Duodenal mucosa (tissue), 2 donors: ENCODE data around the gene CAMKMT.

ENCODE experiments used
- H3K27ac ChIP-seq: one replicate; pipeline ENCODE4 v1.7.0; 2013; ENCODE audit warnings: low read depth, low read length
- H3K27me3 ChIP-seq, 2 donors: one replicate each; pipeline ENCODE4 v1.7.0; 2013; ENCODE audit warnings: low read length in 2 of 2, control low read depth in 1 of 2; ENCODE audit not compliant: insufficient read depth in 2 of 2, control insufficient read depth in 1 of 2
- H3K36me3 ChIP-seq, 2 donors: one replicate each; pipeline ENCODE4 v1.7.0; 2013; ENCODE audit warnings: low read length in 2 of 2, control low read depth in 1 of 2; ENCODE audit not compliant: insufficient read depth in 2 of 2, control insufficient read depth in 1 of 2
- H3K4me1 ChIP-seq, 2 donors: one replicate each; pipeline ENCODE4 v1.7.0; 2013; ENCODE audit warnings: low read length in 2 of 2, control low read depth in 1 of 2; ENCODE audit not compliant: insufficient read depth in 2 of 2, control insufficient read depth in 1 of 2
- H3K4me3 ChIP-seq, 2 donors: one replicate each; pipeline ENCODE4 v1.7.0; 2013; ENCODE audit warnings: low read length in 2 of 2, low read depth in 1 of 2
- H3K9ac ChIP-seq, 2 donors: one replicate each; pipeline ENCODE4 v1.7.0; 2013; ENCODE audit warnings: low read length in 2 of 2, low read depth in 1 of 2
- H3K9me3 ChIP-seq, 2 donors: one replicate each; pipeline ENCODE4 v1.7.0; 2013; ENCODE audit warnings: low read length in 2 of 2, control low read depth in 1 of 2; ENCODE audit not compliant: control insufficient read depth in 1 of 2

CAMKMT gene

GRCh38 chr2:44433895-44434294 lies 72.1 kb downstream of the CAMKMT start:
- no peaks in the 10 kb centered on the region for H3K27me3 ChIP-seq
- no peak overlapping the region for H3K9ac ChIP-seq
- H3K4me3 ChIP-seq, result no peak overlapping the region

GRCh38 chr2:44441200-44441599 lies 79.5 kb downstream of the CAMKMT start:
- Histone ChIP-seq H3K4me1 (no peaks in the 10 kb centered on the region), H3K9me3 (no peaks in the 10 kb centered on the region), H3K27ac (no peak overlapping the region), H3K36me3 (peaks cover 0 to 8% of the 10 kb centered on the region in 2 donors), H3K9ac (no peak overlapping the region), H3K27me3 (no peaks in the 10 kb centered on the region), H3K4me3 (no peak overlapping the region)

More at GRCh38 chr2:44433895-44434294, 72.1 kb downstream of the CAMKMT start:
- Histone ChIP-seq H3K36me3 (no peaks in the 10 kb centered on the region), H3K4me1 (no peaks in the 10 kb centered on the region), H3K27ac (no peak overlapping the region), H3K9me3 (no peaks in the 10 kb centered on the region)

- Histone ChIP-seq H3K9me3 (no peaks in the 10 kb centered on the region), H3K27ac (no peak overlapping the region), H3K36me3 (peaks cover 0 to 8% of the 10 kb centered on the region in 2 donors), H3K4me3 (no peak overlapping the region), H3K27me3 (no peaks in the 10 kb centered on the region), H3K4me1 (no peaks in the 10 kb centered on the region), H3K9ac (no peak overlapping the region)
Measured at GRCh38 chr2:44442019-44442418, 80.3 kb downstream of the CAMKMT start.

GRCh38 chr2:44443517-44443916 lies 81.8 kb downstream of the CAMKMT start:
- Histone ChIP-seq H3K4me3 (no peak overlapping the region), H3K4me1 (no peaks in the 10 kb centered on the region), H3K27me3 (no peaks in the 10 kb centered on the region), H3K36me3 (peaks cover 0 to 8% of the 10 kb centered on the region in 2 donors), H3K27ac (no peak overlapping the region), H3K9me3 (no peaks in the 10 kb centered on the region), H3K9ac (no peak overlapping the region)

- Histone ChIP-seq H3K27ac (no peak overlapping the region), H3K4me1 (no peaks in the 10 kb centered on the region), H3K9ac (no peak overlapping the region), H3K9me3 (no peaks in the 10 kb centered on the region), H3K27me3 (no peaks in the 10 kb centered on the region), H3K4me3 (no peak overlapping the region), H3K36me3 (peaks cover 0 to 8% of the 10 kb centered on the region in 2 donors)
Measured at GRCh38 chr2:44444881-44445280, 83.1 kb downstream of the CAMKMT start.

GRCh38 chr2:44448860-44449527 lies 87.2 kb downstream of the CAMKMT start:
- Histone ChIP-seq H3K36me3 (peaks cover 0 to 5% of the 10 kb centered on the region in 2 donors), H3K4me1 (peaks cover 0 to 6% of the 10 kb centered on the region in 2 donors), H3K27me3 (no peaks in the 10 kb centered on the region), H3K27ac (no peak overlapping the region), H3K4me3 (no peak overlapping the region), H3K9ac (no peak overlapping the region), H3K9me3 (no peaks in the 10 kb centered on the region)

GRCh38 chr2:44450082-44450481 lies 88.3 kb downstream of the CAMKMT start:
- Histone ChIP-seq H3K9me3 (no peaks in the 10 kb centered on the region), H3K36me3 (no peaks in the 10 kb centered on the region), H3K27ac (no peak overlapping the region), H3K27me3 (no peaks in the 10 kb centered on the region), H3K9ac (no peak overlapping the region), H3K4me1 (peaks cover 0 to 6% of the 10 kb centered on the region in 2 donors), H3K4me3 (no peak overlapping the region)

GRCh38 chr2:44450806-44451205 lies 89.1 kb downstream of the CAMKMT start:
- Histone ChIP-seq H3K9ac (no peak overlapping the region), H3K36me3 (no peaks in the 10 kb centered on the region), H3K27me3 (no peaks in the 10 kb centered on the region), H3K27ac (no peak overlapping the region), H3K9me3 (no peaks in the 10 kb centered on the region), H3K4me1 (peaks cover 0 to 6% of the 10 kb centered on the region in 2 donors), H3K4me3 (no peak overlapping the region)

GRCh38 chr2:44452069-44452583 lies 90.4 kb downstream of the CAMKMT start:
- Histone ChIP-seq H3K9ac (no peak overlapping the region), H3K9me3 (no peaks in the 10 kb centered on the region), H3K27me3 (no peaks in the 10 kb centered on the region)

GRCh38 chr2:44453259-44453658 lies 91.5 kb downstream of the CAMKMT start:
- H3K9ac ChIP-seq, result no peak overlapping the region
- no peaks in the 10 kb centered on the region for H3K36me3 ChIP-seq
- H3K27me3 ChIP-seq, result no peaks in the 10 kb centered on the region
- H3K4me3 ChIP-seq, result no peak overlapping the region
- no peaks in the 10 kb centered on the region for H3K9me3 ChIP-seq
- H3K4me1 ChIP-seq, result peaks cover 0 to 6% of the 10 kb centered on the region in 2 donors
- H3K27ac ChIP-seq, result no peak overlapping the region

More at GRCh38 chr2:44452069-44452583, 90.4 kb downstream of the CAMKMT start:
- Histone ChIP-seq H3K4me1 (peaks cover 0 to 6% of the 10 kb centered on the region in 2 donors), H3K36me3 (no peaks in the 10 kb centered on the region), H3K27ac (no peak overlapping the region), H3K4me3 (no peak overlapping the region)
